ENCODE results near the gene CHST14.

The CHST14 gene

DNA sequence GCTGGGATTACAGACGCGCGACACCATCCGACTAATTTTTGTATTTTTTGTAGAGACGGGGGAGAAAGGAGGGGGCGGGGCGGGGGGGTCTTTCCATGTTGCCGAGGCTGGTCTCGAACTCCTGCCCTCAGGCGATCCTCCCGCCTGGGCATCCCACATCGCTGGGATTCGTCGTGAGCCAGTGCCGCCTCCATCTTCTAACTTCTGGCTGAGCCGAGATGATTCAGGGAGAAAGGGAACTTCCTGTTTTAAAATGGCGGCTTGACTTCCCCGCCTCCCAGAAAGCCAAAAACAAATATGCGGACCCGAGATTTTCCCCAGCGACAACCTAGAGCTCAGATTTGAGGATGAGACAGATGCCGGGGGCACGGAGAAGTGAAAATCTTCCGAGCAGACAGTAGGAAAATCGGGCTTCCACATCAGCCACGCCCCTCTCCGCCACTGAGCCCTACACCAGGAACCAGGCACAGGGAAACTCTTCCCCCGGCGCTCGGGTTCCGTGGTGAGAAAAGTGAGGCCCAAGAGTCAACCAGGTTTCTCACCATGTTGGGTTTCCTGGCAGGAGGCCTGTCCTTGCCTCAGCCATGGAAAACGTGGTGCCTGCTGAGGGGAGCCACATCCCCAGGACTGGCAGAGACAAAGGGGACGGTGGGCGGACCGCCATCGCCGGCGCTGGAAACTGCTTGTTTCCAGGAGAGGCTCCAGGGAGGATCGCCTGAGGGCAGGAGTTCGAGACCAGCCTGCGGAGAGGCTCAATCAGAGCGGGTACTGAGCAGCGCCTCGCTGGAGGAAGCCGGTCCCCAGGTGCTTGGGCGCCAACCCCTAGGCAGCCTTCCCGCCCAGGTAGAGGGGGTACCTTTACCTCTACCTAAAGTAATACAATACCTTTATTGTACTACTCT lies 18.7 kb downstream of the CHST14 start:
- no peaks in the 10 kb centered on the region for H3K9me3 Mint-ChIP-seq
- no peaks in the 10 kb centered on the region for H3K27me3 Mint-ChIP-seq
- no peak overlapping the region for H3K27ac Mint-ChIP-seq
- H3K36me3 Mint-ChIP-seq: no peaks in the 10 kb centered on the region
- H3K4me3 Mint-ChIP-seq: no peak overlapping the region
- H3K4me1 Mint-ChIP-seq: peaks cover 20% of the 10 kb centered on the region

DNA sequence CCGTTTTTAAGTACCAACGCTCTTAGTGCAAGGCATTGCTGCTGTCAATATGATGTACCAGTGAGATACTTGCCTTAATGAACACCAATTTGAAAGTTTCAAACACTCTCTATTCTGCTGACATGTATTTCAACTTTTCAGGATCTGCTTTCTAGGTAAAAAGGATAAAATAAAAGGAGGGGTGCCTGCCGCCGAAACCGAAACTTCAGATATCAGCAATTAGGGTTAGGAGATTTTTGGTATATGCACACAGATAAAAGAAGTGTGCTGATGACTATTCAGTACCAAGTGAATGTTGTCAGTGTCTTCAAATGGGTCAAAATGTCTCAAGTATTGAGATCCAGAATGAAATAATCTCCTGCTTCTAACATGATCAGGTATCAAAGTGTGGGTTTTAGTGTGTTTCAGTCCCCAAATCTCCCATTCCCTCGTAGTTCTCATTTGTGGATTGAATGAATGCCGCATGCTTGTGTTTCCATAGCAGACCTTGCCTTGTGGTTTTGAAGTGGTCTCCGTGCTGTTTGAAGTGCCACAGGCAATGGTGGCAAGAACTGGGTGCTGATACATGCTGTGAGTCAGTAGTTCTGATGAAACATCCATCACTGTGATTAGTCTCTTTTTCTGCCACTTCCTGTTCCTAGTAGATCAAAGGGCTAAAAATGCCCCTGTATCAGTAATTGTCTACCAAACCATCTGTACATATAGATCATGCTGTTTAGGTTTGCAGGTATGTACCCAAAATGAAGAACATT lies 22.5 kb downstream of the CHST14 start:
- Mint-ChIP-seq H3K27ac (peak overlapping the region; percentile 73), H3K9me3 (no peaks in the 10 kb centered on the region), H3K36me3 (no peaks in the 10 kb centered on the region), H3K27me3 (no peaks in the 10 kb centered on the region), H3K4me1 (peaks cover 36% of the 10 kb centered on the region), H3K4me3 (peak overlapping the region; percentile 19)

- Mint-ChIP-seq H3K27ac (peak overlapping the region; percentile 11), H3K4me3 (no peak overlapping the region), H3K9me3 (no peaks in the 10 kb centered on the region), H3K4me1 (peaks cover 40% of the 10 kb centered on the region), H3K27me3 (no peaks in the 10 kb centered on the region), H3K36me3 (no peaks in the 10 kb centered on the region)
These were observed 24.7 kb downstream of the CHST14 start for GRCh38 chr15:40495516-40495915.

GRCh38 chr15:40498418-40498817 lies 27.6 kb downstream of the CHST14 start:
- Mint-ChIP-seq H3K27ac (no peak overlapping the region), H3K4me3 (no peak overlapping the region), H3K36me3 (no peaks in the 10 kb centered on the region), H3K27me3 (no peaks in the 10 kb centered on the region), H3K4me1 (peaks cover 36% of the 10 kb centered on the region), H3K9me3 (no peaks in the 10 kb centered on the region)

GRCh38 chr15:40498891-40499290 lies 28.1 kb downstream of the CHST14 start:
- no peak overlapping the region for H3K27ac Mint-ChIP-seq
- H3K4me3 Mint-ChIP-seq: no peak overlapping the region
- H3K4me1 Mint-ChIP-seq: peaks cover 31% of the 10 kb centered on the region
- no peaks in the 10 kb centered on the region for H3K9me3 Mint-ChIP-seq
- no peaks in the 10 kb centered on the region for H3K36me3 Mint-ChIP-seq
- no peaks in the 10 kb centered on the region for H3K27me3 Mint-ChIP-seq

- no peaks in the 10 kb centered on the region for H3K9me3 Mint-ChIP-seq
- H3K27me3 Mint-ChIP-seq: peaks cover 2% of the 10 kb centered on the region
- H3K4me3 Mint-ChIP-seq: no peak overlapping the region
- H3K36me3 Mint-ChIP-seq: no peaks in the 10 kb centered on the region
- no peak overlapping the region for H3K27ac Mint-ChIP-seq
- peaks cover 21% of the 10 kb centered on the region for H3K4me1 Mint-ChIP-seq
These were observed 29.1 kb downstream of the CHST14 start for GRCh38 chr15:40499931-40500330.

- Mint-ChIP-seq H3K27ac (peak overlapping the region; percentile 70), H3K27me3 (peaks cover 3% of the 10 kb centered on the region), H3K9me3 (no peaks in the 10 kb centered on the region), H3K4me3 (no peak overlapping the region), H3K4me1 (peaks cover 14% of the 10 kb centered on the region), H3K36me3 (no peaks in the 10 kb centered on the region)
These were observed 30.0 kb downstream of the CHST14 start for GRCh38 chr15:40500568-40501330.

GRCh38 chr15:40501487-40501886 lies 30.7 kb downstream of the CHST14 start:
- no peaks in the 10 kb centered on the region for H3K36me3 Mint-ChIP-seq
- H3K4me1 Mint-ChIP-seq: peaks cover 13% of the 10 kb centered on the region
- H3K4me3 Mint-ChIP-seq: no peak overlapping the region
- H3K9me3 Mint-ChIP-seq: no peaks in the 10 kb centered on the region
- peaks cover 4% of the 10 kb centered on the region for H3K27me3 Mint-ChIP-seq
- no peak overlapping the region for H3K27ac Mint-ChIP-seq

DNA sequence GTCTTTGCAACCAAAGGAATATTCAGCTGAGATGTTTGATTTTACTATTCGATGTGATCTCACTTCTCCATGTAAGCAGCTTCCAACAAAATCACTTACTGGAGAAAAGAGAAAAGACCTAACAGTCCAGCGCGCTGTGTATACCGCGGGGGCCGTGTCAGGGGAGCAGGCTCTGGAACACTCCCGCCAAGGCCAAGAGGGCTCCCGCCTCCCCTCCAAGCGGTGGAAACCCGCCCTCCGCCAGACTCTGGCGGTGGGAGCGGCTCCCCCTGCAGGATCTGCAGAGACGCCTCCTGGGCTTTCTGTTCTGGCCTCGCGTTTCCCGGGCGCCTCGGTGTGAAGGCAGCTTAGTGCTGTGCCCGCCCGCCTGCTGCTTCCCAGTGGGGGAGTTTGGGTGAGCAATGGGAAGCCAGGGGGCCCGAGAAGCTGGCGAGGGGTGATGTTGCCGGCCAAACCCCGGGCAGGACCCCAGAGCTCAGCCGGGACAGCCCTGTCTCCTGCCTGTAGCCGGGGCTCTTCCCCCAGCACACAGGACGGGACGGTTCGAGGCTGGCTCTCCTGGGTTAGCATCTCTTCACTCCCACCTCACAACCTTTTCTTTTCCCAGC lies 36.3 kb downstream of the CHST14 start:
- H3K4me3 Mint-ChIP-seq: peak overlapping the region; percentile 58
- no peaks in the 10 kb centered on the region for H3K36me3 Mint-ChIP-seq
- H3K4me1 Mint-ChIP-seq: peaks cover 21% of the 10 kb centered on the region
- peaks cover 27% of the 10 kb centered on the region for H3K27me3 Mint-ChIP-seq
- H3K27ac Mint-ChIP-seq: no peak overlapping the region
- H3K9me3 Mint-ChIP-seq: no peaks in the 10 kb centered on the region

- Mint-ChIP-seq H3K4me3 (no peak overlapping the region), H3K4me1 (peaks cover 26% of the 10 kb centered on the region), H3K36me3 (no peaks in the 10 kb centered on the region), H3K27ac (no peak overlapping the region), H3K9me3 (no peaks in the 10 kb centered on the region), H3K27me3 (peaks cover 37% of the 10 kb centered on the region)
These were observed 37.4 kb downstream of the CHST14 start for GRCh38 chr15:40508216-40508615.

DNA sequence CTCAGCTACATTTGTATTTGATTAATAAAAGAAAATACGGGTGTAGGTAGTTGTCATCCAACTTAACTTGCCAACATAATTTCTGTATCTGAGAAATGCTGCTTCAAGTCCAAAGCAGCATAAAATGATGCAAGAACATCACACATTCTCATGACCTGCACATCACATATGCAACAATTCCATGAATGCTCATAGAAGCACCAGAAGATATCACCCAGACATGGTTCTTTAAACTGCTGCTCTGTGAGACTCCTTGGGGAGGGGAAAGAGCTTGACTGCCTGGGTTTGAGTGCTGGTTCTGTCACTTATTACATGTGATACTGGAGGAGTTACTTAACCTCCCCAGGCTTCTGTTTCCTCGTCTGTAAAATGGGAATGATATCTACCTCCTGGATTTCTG lies 39.4 kb downstream of the CHST14 start:
- Mint-ChIP-seq H3K9me3 (no peaks in the 10 kb centered on the region), H3K36me3 (no peaks in the 10 kb centered on the region), H3K4me1 (peaks cover 26% of the 10 kb centered on the region), H3K4me3 (peak overlapping the region; percentile 48), H3K27ac (no peak overlapping the region), H3K27me3 (peaks cover 35% of the 10 kb centered on the region)

- Mint-ChIP-seq H3K36me3 (no peaks in the 10 kb centered on the region), H3K4me3 (peak overlapping the region; percentile 84), H3K4me1 (peaks cover 26% of the 10 kb centered on the region), H3K27me3 (peaks cover 35% of the 10 kb centered on the region), H3K9me3 (no peaks in the 10 kb centered on the region), H3K27ac (no peak overlapping the region)
These were observed 40.3 kb downstream of the CHST14 start for GRCh38 chr15:40511093-40511471.

DNA sequence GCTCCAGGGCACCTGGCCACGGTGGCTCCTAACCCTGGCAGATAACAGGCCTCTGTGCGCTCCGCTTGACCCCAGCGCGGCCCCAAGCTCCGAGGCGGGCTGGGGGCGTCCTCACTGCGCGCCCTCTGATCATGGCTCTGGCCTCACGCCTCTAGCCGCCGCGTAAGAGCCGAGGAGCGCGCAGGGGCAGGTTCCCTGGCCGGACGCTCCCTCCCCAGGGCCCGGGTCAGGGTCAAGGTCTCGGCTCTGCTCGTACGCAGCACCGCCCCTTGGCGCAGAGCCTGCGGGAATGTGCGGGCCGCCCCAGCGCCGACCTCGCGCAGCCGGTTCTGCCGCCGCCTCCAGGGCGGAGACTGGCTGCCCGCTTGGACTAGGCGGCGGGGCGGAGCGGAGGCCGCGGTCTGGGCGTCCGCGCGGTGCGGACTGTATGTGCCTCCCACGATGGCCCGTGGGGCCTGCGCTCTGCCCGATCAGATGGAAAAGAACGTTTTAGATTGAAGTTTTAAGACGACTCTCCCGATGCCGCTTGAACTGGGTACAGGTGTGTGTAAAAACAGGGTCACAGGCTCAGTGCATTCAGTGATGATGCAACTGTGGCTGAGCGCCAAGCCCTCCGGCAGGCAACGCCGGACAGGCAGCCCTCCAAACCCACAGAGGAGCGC lies 40.8 kb downstream of the CHST14 start:
- Mint-ChIP-seq H3K9me3 (no peaks in the 10 kb centered on the region), H3K4me3 (peak overlapping the region; percentile 84), H3K4me1 (peaks cover 24% of the 10 kb centered on the region), H3K36me3 (no peaks in the 10 kb centered on the region), H3K27me3 (peaks cover 33% of the 10 kb centered on the region), H3K27ac (no peak overlapping the region)

GRCh38 chr15:40512440-40512839 lies 41.7 kb downstream of the CHST14 start:
- no peaks in the 10 kb centered on the region for H3K9me3 Mint-ChIP-seq
- peaks cover 29% of the 10 kb centered on the region for H3K27me3 Mint-ChIP-seq
- H3K4me3 Mint-ChIP-seq: peak overlapping the region; percentile 59
- peaks cover 18% of the 10 kb centered on the region for H3K4me1 Mint-ChIP-seq
- no peak overlapping the region for H3K27ac Mint-ChIP-seq
- no peaks in the 10 kb centered on the region for H3K36me3 Mint-ChIP-seq

- H3K4me3 Mint-ChIP-seq: no peak overlapping the region
- H3K4me1 Mint-ChIP-seq: peaks cover 13% of the 10 kb centered on the region
- no peak overlapping the region for H3K27ac Mint-ChIP-seq
- no peaks in the 10 kb centered on the region for H3K9me3 Mint-ChIP-seq
- H3K27me3 Mint-ChIP-seq: peaks cover 23% of the 10 kb centered on the region
- H3K36me3 Mint-ChIP-seq: no peaks in the 10 kb centered on the region
These were observed 42.8 kb downstream of the CHST14 start for GRCh38 chr15:40513609-40514008.
